SK-N-DZ (cell line): Measurements from ENCODE around the gene KCNN3.

ENCODE experiments used
- DNase-seq: peaks from one replicate; pipeline ENCODE4 v3.0.0-alpha.2; 2015; ENCODE audit warnings: low spot score

KCNN3 gene

GRCh38 chr1:154772606-154773506 is 97.2 kb downstream of the KCNN3 start:
- DNase-seq: no peak

- DNase-seq: no peak
Observed at GRCh38 chr1:154772056-154772455, 98.0 kb downstream of the KCNN3 start.

GRCh38 chr1:154770897-154771594 is 99.0 kb downstream of the KCNN3 start:
- no peak for DNase-seq

GRCh38 chr1:154769193-154769895 is 100.7 kb downstream of the KCNN3 start:
- DNase-seq: no peak

GRCh38 chr1:154768456-154769125 is 101.5 kb downstream of the KCNN3 start:
- no peak for DNase-seq

GRCh38 chr1:154767315-154768240 is 102.5 kb downstream of the KCNN3 start:
- no peak for DNase-seq

GRCh38 chr1:154765970-154766369 is 104.1 kb downstream of the KCNN3 start:
- no peak for DNase-seq

GRCh38 chr1:154764773-154765172 is 105.3 kb downstream of the KCNN3 start:
- DNase-seq: no peak

GRCh38 chr1:154764181-154764580 is 105.9 kb downstream of the KCNN3 start:
- no peak for DNase-seq

- DNase-seq: peak; percentile 50
Observed at GRCh38 chr1:154760469-154760933, 109.6 kb downstream of the KCNN3 start.

- DNase-seq: no peak
Observed at GRCh38 chr1:154759793-154760192, 110.3 kb downstream of the KCNN3 start.

GRCh38 chr1:154759196-154759595 is 110.9 kb downstream of the KCNN3 start:
- DNase-seq: no peak

- no peak for DNase-seq
Observed at GRCh38 chr1:154758346-154758745, 111.7 kb downstream of the KCNN3 start.

- no peak for DNase-seq
Observed at GRCh38 chr1:154756793-154757548, 113.1 kb downstream of the KCNN3 start.

- no peak for DNase-seq
Observed at GRCh38 chr1:154755858-154756730, 114.0 kb downstream of the KCNN3 start.

GRCh38 chr1:154753426-154753825 is 116.7 kb downstream of the KCNN3 start:
- DNase-seq: no peak

GRCh38 chr1:154752273-154753030 is 117.6 kb downstream of the KCNN3 start:
- no peak for DNase-seq

- DNase-seq: no peak
Observed at GRCh38 chr1:154751690-154752089, 118.4 kb downstream of the KCNN3 start.
